ENCODE results near the gene ZSWIM4. TPM values are rescaled to one million over a fixed set of nuclear protein-coding genes. Genes with fewer than 3 reads are reported as not detected.

Gene ZSWIM4
- total and polyA plus RNA-seq, 7 donors, result 0.77 to 7.8 (median 3.7) TPM

DNA sequence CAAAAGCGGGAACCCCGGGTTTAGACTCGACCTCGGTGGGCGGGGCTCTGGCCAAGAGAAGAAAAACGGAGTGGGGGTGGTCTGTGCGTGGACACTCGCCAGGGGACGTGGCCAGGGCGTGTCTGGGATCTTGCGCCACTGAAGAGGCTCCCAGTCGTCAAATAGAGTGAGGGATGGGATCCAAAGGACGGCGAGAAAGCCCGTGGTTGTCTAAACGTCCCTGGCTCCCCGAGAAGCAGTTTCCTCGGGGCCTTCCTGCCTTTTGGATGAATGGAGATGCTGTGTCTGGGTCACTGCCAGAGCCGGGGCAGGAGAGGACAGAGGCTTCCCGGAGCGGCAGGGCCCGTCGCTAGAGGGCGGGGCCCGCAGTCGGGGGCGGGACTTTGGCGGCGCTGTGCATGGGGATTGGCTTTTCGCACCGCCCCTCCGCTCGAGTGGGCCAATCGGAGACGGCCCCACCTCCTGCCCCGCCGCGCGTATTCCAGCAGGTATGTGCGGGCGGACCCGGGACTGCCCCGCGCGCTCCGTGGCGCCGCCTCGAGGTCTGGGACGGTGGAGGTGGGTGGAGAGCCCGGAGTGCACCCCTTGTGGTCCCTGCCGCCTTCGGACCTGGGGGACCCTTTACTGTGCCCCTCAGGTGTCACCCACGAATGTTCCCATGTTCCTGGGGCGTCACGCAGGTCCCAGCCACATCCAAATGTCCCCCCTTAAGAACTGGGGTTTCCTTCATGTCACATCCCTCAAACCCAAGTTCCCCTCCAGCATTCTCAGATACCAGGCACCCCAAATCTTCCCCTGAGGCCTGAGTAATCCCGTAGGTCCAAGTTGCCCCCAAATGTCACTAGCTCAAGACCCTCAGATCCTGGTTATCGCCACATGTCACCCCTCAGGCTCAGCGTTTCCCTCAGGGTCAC is 38.3 kb downstream of the ZSWIM4 start:
- no peaks in the 10 kb centered on the region for H3K9me3 ChIP-seq
- DNase-seq (peak; percentile 98), ATAC-seq (peak; percentile 82 to 87 (median 84))
- peak overlapping the region; percentile 100 for H3K27ac ChIP-seq
- peaks cover 0 to 58% of the 10 kb centered on the region in 2 donors for H3K36me3 ChIP-seq (ENCODE audit: insufficient read depth in 1 of 2, low read depth in 1 of 2)
- 8 to 10% (median 10%) methylated on average over 53 to 59 of the region's 59 CpGs for WGBS, 3 donors
- H3K4me1 ChIP-seq, result peaks cover 43% of the 10 kb centered on the region
- H3K27me3 ChIP-seq (ENCODE audit: insufficient read depth in 3 of 3, low read length in 2 of 3), result no peaks in the 10 kb centered on the region
- H3K4me3 ChIP-seq, result peak overlapping the region; percentile 5
- TF ChIP-seq, protein P1, sequence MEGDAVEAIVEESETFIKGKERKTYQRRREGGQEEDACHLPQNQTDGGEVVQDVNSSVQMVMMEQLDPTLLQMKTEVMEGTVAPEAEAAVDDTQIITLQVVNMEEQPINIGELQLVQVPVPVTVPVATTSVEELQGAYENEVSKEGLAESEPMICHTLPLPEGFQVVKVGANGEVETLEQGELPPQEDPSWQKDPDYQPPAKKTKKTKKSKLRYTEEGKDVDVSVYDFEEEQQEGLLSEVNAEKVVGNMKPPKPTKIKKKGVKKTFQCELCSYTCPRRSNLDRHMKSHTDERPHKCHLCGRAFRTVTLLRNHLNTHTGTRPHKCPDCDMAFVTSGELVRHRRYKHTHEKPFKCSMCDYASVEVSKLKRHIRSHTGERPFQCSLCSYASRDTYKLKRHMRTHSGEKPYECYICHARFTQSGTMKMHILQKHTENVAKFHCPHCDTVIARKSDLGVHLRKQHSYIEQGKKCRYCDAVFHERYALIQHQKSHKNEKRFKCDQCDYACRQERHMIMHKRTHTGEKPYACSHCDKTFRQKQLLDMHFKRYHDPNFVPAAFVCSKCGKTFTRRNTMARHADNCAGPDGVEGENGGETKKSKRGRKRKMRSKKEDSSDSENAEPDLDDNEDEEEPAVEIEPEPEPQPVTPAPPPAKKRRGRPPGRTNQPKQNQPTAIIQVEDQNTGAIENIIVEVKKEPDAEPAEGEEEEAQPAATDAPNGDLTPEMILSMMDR (IDR thresholded peaks at IDR 0.05), result peak; percentile 42
- intact Hi-C loops (cut with DNase I), result loop anchor here (5.0 kb wide), 1 partner anchor 36 kb away; the partner anchor contains the start of gene ZSWIM4 (in 2 of the 2)

DNA sequence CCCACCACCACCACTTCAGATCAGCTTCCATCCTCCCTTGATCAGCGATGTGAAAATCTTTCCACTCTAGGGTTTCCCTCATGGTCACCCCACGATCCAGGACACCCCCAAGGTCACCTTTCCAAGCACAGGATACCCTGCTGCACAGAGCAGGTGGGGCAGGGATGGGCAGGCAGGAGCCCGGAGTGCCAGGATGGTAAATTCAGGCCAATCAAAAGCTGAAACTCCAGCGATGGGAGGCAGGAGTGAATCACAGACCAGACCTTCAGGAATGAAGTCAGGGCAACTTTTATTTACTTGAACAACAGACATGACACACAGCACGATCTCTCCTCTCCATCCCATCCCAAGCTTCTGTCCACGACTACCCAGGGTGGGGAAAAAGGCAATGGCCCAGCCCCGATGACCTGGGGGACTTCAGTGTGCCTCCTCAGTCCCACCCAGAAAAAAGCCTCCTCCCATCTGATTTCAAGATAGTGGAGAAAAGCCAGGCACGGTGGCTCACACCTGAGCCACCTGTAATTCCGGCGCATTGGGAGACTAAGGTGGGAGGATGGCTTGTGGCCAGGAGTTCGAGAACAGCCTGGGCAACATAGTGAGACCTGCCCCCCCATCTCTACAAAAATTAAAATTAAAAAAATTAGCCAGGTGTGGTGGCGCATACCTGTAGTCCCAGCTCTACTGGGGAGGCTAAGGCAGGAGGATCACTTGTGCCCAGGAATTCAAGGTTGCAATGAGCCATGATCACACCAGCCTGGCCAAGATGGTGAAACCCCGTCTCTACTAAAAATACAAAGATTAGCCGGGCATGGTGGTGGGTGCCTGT is 39.2 kb downstream of the ZSWIM4 start:
- Histone ChIP-seq H3K4me3 (peak overlapping the region; percentile 5), H3K27me3 (ENCODE audit: insufficient read depth in 3 of 3, low read length in 2 of 3) (no peaks in the 10 kb centered on the region), H3K4me1 (peaks cover 44% of the 10 kb centered on the region), H3K27ac (peak overlapping the region; percentile 100), H3K9me3 (no peaks in the 10 kb centered on the region), H3K36me3 (ENCODE audit: insufficient read depth in 1 of 2, low read depth in 1 of 2) (peaks cover 0 to 57% of the 10 kb centered on the region in 2 donors)
- DNase-seq, result no peak
- TF ChIP-seq, protein P1 (IDR thresholded peaks at IDR 0.05), result no peak
- intact Hi-C loops (cut with DNase I), result loop anchor here (5.0 kb wide), 1 partner anchor 37 kb away; the partner anchor contains the start of gene ZSWIM4 (in 2 of the 2)
- ATAC-seq, result no peak
- WGBS, 3 donors, result 61 to 69% (median 66%) methylated on average over 14 of the region's 14 CpGs

DNA sequence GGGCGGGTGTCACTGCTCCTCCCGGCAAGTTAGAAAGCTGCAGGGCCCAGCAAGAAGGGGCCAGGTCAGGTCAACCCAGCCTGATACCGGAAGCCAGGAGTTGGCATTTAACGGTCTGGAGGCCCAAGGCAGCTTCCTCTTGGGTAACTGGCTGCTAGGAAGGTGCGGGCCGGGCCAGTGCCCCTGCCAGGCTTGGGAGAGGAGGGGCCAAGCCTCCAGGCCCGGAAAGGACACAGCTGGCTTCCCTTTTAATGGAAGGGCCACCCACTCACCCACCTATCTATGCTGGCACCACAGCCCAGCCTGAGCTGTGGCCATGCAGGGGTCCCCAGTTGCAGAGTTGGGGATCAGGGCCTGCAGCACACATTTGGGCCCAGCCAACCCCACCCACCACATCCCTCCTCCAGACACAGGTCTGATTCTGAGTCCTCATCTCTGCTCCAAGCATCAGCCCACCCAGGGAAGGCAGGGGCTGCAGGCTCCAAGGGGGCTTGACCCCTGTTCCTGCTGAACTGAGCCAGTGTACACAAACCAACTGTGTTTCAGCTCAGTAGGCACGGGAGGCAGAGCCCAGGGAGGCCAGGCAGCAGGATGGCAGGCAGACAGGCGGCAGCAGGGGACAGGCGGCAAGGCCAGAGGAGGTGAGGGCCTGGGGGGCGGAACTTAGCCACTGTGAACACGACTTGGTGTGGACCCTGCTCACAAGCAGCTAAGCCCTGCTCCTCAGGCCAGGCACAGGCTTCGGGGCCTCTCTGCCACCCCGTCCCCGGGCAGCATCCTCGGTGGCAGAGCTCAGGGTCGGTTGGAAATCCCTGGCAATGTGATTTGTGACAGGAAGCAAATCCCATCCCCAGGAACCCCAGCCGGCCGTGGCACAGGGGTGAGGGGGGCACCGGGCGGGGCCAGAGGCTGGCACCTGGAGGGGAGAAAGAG is 40.8 kb downstream of the ZSWIM4 start:
- Histone ChIP-seq H3K4me1 (peaks cover 44% of the 10 kb centered on the region), H3K36me3 (ENCODE audit: insufficient read depth in 1 of 2, low read depth in 1 of 2) (peaks cover 0 to 47% of the 10 kb centered on the region in 2 donors)

More for the DNA sequence above, 40.8 kb downstream of the ZSWIM4 start:
- Histone ChIP-seq H3K27ac (peak overlapping the region; percentile 100), H3K27me3 (ENCODE audit: insufficient read depth in 3 of 3, low read length in 2 of 3) (no peaks in the 10 kb centered on the region), H3K4me3 (peak overlapping the region; percentile 99), H3K9me3 (no peaks in the 10 kb centered on the region)
- ATAC-seq (peak in 1 of 4 donors; percentile 9), DNase-seq (peak; percentile 65 to 81)
- intact Hi-C loops (cut with DNase I), result no loop called here
- WGBS, 3 donors, result 24 to 26% (median 25%) methylated on average over 21 of the region's 21 CpGs
- TF ChIP-seq, protein P1 (IDR thresholded peaks at IDR 0.05), result no peak
